Ishikawa (cell line): Measurements from ENCODE around the gene KIR2DL4.
"Not testable (repeated sequence)": the region's sequence is repeated elsewhere in the genome, so short reads cannot be mapped to it uniquely, and the experiment has no call there.

Experiments
- CREB1 ChIP-seq: IDR thresholded peaks from 2 replicates; pipeline ENCODE4 v1.6.1; 2012; ENCODE audit warnings: low read depth
- EP300 ChIP-seq: IDR thresholded peaks from 2 replicates; pipeline ENCODE4 v1.6.1; 2012; ENCODE audit warnings: borderline replicate concordance
- REST ChIP-seq: IDR thresholded peaks from 2 replicates; pipeline ENCODE4 v1.6.1; 2012; ENCODE audit warnings: low read depth, mild to moderate bottlenecking
- TCF12 ChIP-seq: IDR thresholded peaks from 2 replicates; pipeline ENCODE4 v1.6.1; 2012; ENCODE audit warnings: low read depth

DNA sequence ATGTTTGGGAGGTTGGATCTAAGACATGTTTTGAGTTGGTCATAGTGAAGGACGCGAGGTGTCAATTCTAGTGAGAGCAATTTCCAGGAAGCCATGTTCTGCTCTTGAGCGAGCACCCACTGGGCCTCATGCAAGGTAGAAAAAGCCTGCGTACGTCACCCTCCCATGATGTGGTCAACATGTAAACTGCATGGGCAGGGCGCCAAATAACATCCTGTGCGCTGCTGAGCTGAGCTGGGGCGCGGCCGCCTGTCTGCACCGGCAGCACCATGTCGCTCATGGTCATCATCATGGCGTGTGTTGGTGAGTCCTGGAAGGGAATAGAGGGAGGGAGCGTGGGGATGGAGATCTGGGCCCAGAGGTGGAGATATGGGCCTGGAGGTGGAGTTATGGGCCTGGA lies 29.1 kb downstream of the KIR2DL4 start, which contains the start of gene KIR2DS4:
- TF ChIP-seq TCF12, CREB1, EP300, REST: not testable (repeated sequence)
